Measurements from ENCODE around the gene LTBR. TPM values are rescaled to one million over a fixed set of nuclear protein-coding genes. Genes with fewer than 3 reads are reported as not detected.

LTBR gene
- total and polyA plus RNA-seq, 2 donors (not counting 3 experiments of a cell fraction or from before 2014, with no cell fraction given): 70.7 to 102 TPM

- Histone ChIP-seq H4K20me1 (replicated peaks; ENCODE audit: control insufficient read depth, extremely low read depth, insufficient read depth, low read length) (no peaks in the 10 kb centered on the region), H3K27ac (ENCODE audit: insufficient read depth, low read depth, low read length) (no peak overlapping the region), H2AFZ (ENCODE audit: low read depth, low read length) (no peak overlapping the region), H3K9me1 (replicated peaks; ENCODE audit: control insufficient read depth, extremely low read depth, insufficient read depth, low read length) (no peaks in the 10 kb centered on the region), H3K9ac (replicated peaks; ENCODE audit: extremely low read depth, insufficient read depth, low read length) (no peak overlapping the region), H3K79me2 (ENCODE audit: control insufficient read depth, insufficient read depth, low read length) (no peaks in the 10 kb centered on the region), H3K36me3 (ENCODE audit: control insufficient read depth in 2 of 2, extremely low read depth in 1 of 2, insufficient read depth in 2 of 2, low read length in 2 of 2) (no peaks in the 10 kb centered on the region), H3K27me3 (ENCODE audit: control insufficient read depth in 2 of 2, insufficient read depth in 2 of 2, low read length in 2 of 2) (no peaks in the 10 kb centered on the region), H3K4me2 (ENCODE audit: insufficient read depth, low read length) (no peak overlapping the region), H3K4me1 (ENCODE audit: control insufficient read depth, extremely low read depth, insufficient read depth, low read length) (peaks cover 33% of the 10 kb centered on the region), H3K9me3 (replicated peaks; ENCODE audit: control insufficient read depth, insufficient read depth, low read length) (no peaks in the 10 kb centered on the region), H3K4me3 (replicated peaks in 1 of 3; ENCODE audit: insufficient read depth in 1 of 3, low read depth in 1 of 3, low read length in 3 of 3) (no peak overlapping the region)
- DNase-seq (ENCODE audit: low read depth, low spot score): no peak
- ChIA-PET CTCF (interaction anchor here (1.5 to 4.5 kb wide), 4 partner anchors 12 to 46 kb away, joined by 6 to 46 read pairs (median 18); partner anchors contain the start of gene TNFRSF1A), POLR2A (interaction anchor here (0.6 kb wide), 1 partner anchor 169 kb away, joined by 3 read pairs; the partner anchor contains the start of gene CD9)
- TF ChIP-seq, protein P1, sequence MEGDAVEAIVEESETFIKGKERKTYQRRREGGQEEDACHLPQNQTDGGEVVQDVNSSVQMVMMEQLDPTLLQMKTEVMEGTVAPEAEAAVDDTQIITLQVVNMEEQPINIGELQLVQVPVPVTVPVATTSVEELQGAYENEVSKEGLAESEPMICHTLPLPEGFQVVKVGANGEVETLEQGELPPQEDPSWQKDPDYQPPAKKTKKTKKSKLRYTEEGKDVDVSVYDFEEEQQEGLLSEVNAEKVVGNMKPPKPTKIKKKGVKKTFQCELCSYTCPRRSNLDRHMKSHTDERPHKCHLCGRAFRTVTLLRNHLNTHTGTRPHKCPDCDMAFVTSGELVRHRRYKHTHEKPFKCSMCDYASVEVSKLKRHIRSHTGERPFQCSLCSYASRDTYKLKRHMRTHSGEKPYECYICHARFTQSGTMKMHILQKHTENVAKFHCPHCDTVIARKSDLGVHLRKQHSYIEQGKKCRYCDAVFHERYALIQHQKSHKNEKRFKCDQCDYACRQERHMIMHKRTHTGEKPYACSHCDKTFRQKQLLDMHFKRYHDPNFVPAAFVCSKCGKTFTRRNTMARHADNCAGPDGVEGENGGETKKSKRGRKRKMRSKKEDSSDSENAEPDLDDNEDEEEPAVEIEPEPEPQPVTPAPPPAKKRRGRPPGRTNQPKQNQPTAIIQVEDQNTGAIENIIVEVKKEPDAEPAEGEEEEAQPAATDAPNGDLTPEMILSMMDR (IDR thresholded peaks at IDR 0.05; ENCODE audit: extremely low read depth in 1 of 2, insufficient read depth in 1 of 2, low read depth in 1 of 2, low read length in 2 of 2): no peak
- no peak for TF ChIP-seq MAX (IDR thresholded peaks at IDR 0.05; ENCODE audit: insufficient read depth, insufficient read length)
- no peak for TF ChIP-seq GATA2 (IDR thresholded peaks at IDR 0.05; ENCODE audit: insufficient read depth, insufficient read length, low read depth, low read length)
- TF ChIP-seq POLR2AphosphoS5 (IDR thresholded peaks at IDR 0.05; ENCODE audit: insufficient read depth, low read depth, low read length): no peak
- no peak for TF ChIP-seq FOS (IDR thresholded peaks at IDR 0.05; ENCODE audit: borderline replicate concordance, insufficient read depth, low read length)
- TF ChIP-seq JUN (IDR thresholded peaks at IDR 0.05; ENCODE audit: borderline replicate concordance, insufficient read depth, insufficient read length, low read depth): no peak
- TF ChIP-seq MYC (IDR thresholded peaks at IDR 0.05; ENCODE audit: low read depth, low read length): no peak
- TF ChIP-seq EZH2 (IDR thresholded peaks at IDR 0.05; ENCODE audit: borderline replicate concordance, low read depth, low read length, severe bottlenecking): no peak
- no peak for TF ChIP-seq POLR2A (IDR thresholded peaks at IDR 0.05; ENCODE audit: low read depth, low read length)
- no TSS peak for BruUV-seq (replicated peaks)
- dilution Hi-C loops (cut with MboI; ENCODE audit: extremely low pct_ligation_motif_present, low sequenced_read_pairs): no loop called here
- intact Hi-C loops (cut with micrococcal nuclease): no loop called here
- no peak for FAIRE-seq
These were observed 14.9 kb upstream of the LTBR start for GRCh38 chr12:6368906-6369525.

Measured in endothelial cell of umbilical vein (primary cell).